Measurements from ENCODE around the gene RPL13. TPM values are rescaled to one million over a fixed set of nuclear protein-coding genes. Genes with fewer than 3 reads are reported as not detected.

The RPL13 gene
- total and polyA plus RNA-seq, 2 of the 8 experiments (the other 6 are each of a cell fraction or from before 2014, with no cell fraction given) = 2,162 to 7,384 TPM

DNA sequence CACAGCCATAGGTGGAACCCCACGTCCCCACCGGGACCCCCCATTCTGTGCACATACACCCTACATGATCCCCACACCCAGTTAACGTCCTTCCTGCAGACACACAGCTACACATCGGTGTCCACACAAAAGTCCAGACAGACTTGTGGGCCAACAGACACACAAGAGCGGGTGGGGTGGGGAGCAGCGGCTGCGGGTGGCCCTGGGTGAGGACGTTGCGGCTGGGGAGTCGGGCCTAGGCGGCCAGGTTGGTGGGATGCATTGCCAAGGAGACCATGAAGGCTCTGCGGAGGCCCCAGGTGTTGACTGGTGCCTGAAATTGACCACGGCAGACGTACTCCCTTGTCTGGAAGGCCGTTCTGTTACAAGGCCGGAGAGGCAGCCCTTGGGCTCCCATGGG is 44.3 kb downstream of the RPL13 start:
- FAIRE-seq (no peak), DNase-seq (ENCODE audit: low read depth in 1 of 2, low spot score in 2 of 2) (no peak)
- WGBS, 2 experiments (ENCODE audit: extremely low coverage in 1 of 2, insufficient coverage in 1 of 2, insufficient read length in 1 of 2, insufficient replicate concordance in 2 of 2, low coverage in 1 of 2, low lambda C conversion rate in 2 of 2, missing lambda C conversion rate in 1 of 2) = 90% methylated on average over 10 of the region's 16 CpGs; no CpG with 5 or more reads in 1 of the 2 experiments
- no peak overlapping the region for H3K4me3 ChIP-seq (ENCODE audit: extremely low read depth in 1 of 4, insufficient read depth in 2 of 4, low read depth in 3 of 4, low read length in 4 of 4)
- no peak overlapping the region for H3K56ac ChIP-seq (replicated peaks; ENCODE audit: insufficient read length, low read depth, low read length)
- no peaks in the 10 kb centered on the region; a peak in 1 of 7 replicates for H3K27me3 ChIP-seq (replicated peaks in 1 of 4; ENCODE audit: control insufficient read depth in 3 of 4, extremely low read depth in 1 of 4, insufficient read depth in 3 of 4, low read length in 3 of 4)
- peaks cover 0 to 6% of the 10 kb centered on the region in 2 experiments for H4K20me1 ChIP-seq (replicated peaks in 1 of 2; ENCODE audit: control insufficient read depth in 1 of 2, insufficient read depth in 2 of 2, low read length in 2 of 2)
- no peak overlapping the region for H3K27ac ChIP-seq (ENCODE audit: low read depth, low read length)
- CTCF ChIA-PET (ENCODE audit: partially characterized antibody) = interaction anchor here (1.3 kb wide), 1 partner anchor 37 kb away, joined by 3 read pairs; no protein-coding TSS in a partner anchor
- no peak overlapping the region for H3K14ac ChIP-seq (ENCODE audit: insufficient read length)
- H4K91ac ChIP-seq (replicated peaks; ENCODE audit: insufficient read length, low read length) = no peak overlapping the region
- H2BK5ac ChIP-seq (ENCODE audit: low read depth, low read length) = no peak overlapping the region
- no peak overlapping the region for H2BK20ac ChIP-seq (ENCODE audit: low read length)
- H2BK15ac ChIP-seq (ENCODE audit: low read length) = no peak overlapping the region
- no peak overlapping the region for H3K4me2 ChIP-seq (ENCODE audit: insufficient read depth in 1 of 2, low read depth in 2 of 2, low read length in 2 of 2)
- no peak overlapping the region for H3K23ac ChIP-seq (ENCODE audit: insufficient read length)
- H3K4me1 ChIP-seq (replicated peaks in 1 of 4; ENCODE audit: control insufficient read depth in 3 of 4, insufficient read depth in 4 of 4, low read length in 3 of 4) = peaks cover 0 to 11% (median 9%) of the 10 kb centered on the region in 4 experiments; a peak in 5 of 7 replicates
- no peak overlapping the region for H2AK5ac ChIP-seq (ENCODE audit: low read depth, low read length)
- H3K18ac ChIP-seq (ENCODE audit: extremely low read depth, low read length) = no peak overlapping the region
- no peaks in the 10 kb centered on the region for H3K36me3 ChIP-seq (ENCODE audit: control insufficient read depth in 2 of 4, insufficient read depth in 4 of 4, low read length in 3 of 4)
- POLR2A ChIA-PET (ENCODE audit: partially characterized antibody) = no interaction called here
- H2BK12ac ChIP-seq (ENCODE audit: low read depth, low read length) = no peak overlapping the region
- H3K9ac ChIP-seq (replicated peaks in 1 of 4; ENCODE audit: extremely low read depth in 1 of 4, low read depth in 3 of 4, low read length in 3 of 4) = no peak overlapping the region
- H3K23me2 ChIP-seq (ENCODE audit: low read depth, low read length) = peaks cover 2% of the 10 kb centered on the region
- no peak overlapping the region for H2AFZ ChIP-seq (ENCODE audit: low read length)
- H3K79me1 ChIP-seq (ENCODE audit: low read depth, low read length) = no peaks in the 10 kb centered on the region
- H3K9me3 ChIP-seq (ENCODE audit: insufficient read depth in 2 of 2, low read depth in 1 of 2, low read length in 1 of 2) = no peaks in the 10 kb centered on the region
- no peaks in the 10 kb centered on the region for H3K79me2 ChIP-seq (ENCODE audit: control insufficient read depth in 1 of 2, insufficient read depth in 2 of 2, low read length in 2 of 2)
- no peak overlapping the region; the same call in 1 of the 2 replicates for H4K8ac ChIP-seq (ENCODE audit: extremely low read depth, insufficient read depth, low read length)
- H2BK120ac ChIP-seq (replicated peaks; ENCODE audit: low read depth, low read length) = no peak overlapping the region
- H4K5ac ChIP-seq (ENCODE audit: insufficient read length, low read depth, low read length) = no peak overlapping the region
- H3K4ac ChIP-seq (replicated peaks; ENCODE audit: insufficient read length, low read depth, low read length) = no peak overlapping the region
- TF ChIP-seq GABPA (IDR thresholded peaks at IDR 0.05; ENCODE audit: borderline replicate concordance, insufficient read depth, low read length) = no peak
- TF ChIP-seq KDM1A (IDR thresholded peaks at IDR 0.05; ENCODE audit: borderline replicate concordance, low read length) = no peak
- TF ChIP-seq, protein P1, sequence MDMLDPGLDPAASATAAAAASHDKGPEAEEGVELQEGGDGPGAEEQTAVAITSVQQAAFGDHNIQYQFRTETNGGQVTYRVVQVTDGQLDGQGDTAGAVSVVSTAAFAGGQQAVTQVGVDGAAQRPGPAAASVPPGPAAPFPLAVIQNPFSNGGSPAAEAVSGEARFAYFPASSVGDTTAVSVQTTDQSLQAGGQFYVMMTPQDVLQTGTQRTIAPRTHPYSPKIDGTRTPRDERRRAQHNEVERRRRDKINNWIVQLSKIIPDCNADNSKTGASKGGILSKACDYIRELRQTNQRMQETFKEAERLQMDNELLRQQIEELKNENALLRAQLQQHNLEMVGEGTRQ (IDR thresholded peaks at IDR 0.05; ENCODE audit: low read length) = no peak
- no peak for TF ChIP-seq CTBP2 (IDR thresholded peaks at IDR 0.05; ENCODE audit: borderline replicate concordance, insufficient read depth, insufficient read length, low read length)
- no peak for TF ChIP-seq HDAC2 (IDR thresholded peaks at IDR 0.05; ENCODE audit: borderline replicate concordance in 1 of 2, low read depth in 2 of 2, low read length in 2 of 2)
- TF ChIP-seq EP300 (IDR thresholded peaks at IDR 0.05; ENCODE audit: borderline replicate concordance in 1 of 2, low read depth in 2 of 2, low read length in 2 of 2) = no peak
- TF ChIP-seq CBX8 (IDR thresholded peaks at IDR 0.05; ENCODE audit: borderline replicate concordance, low read depth, low read length) = no peak
- TF ChIP-seq BCL11A (IDR thresholded peaks at IDR 0.05; ENCODE audit: low read depth in 2 of 2, low read length in 2 of 2) = no peak
- no peak for TF ChIP-seq TCF12 (IDR thresholded peaks at IDR 0.05; ENCODE audit: low read depth, low read length)
- no peak for TF ChIP-seq TEAD4 (IDR thresholded peaks at IDR 0.05; ENCODE audit: low read depth, low read length)
- TF ChIP-seq, protein P2, sequence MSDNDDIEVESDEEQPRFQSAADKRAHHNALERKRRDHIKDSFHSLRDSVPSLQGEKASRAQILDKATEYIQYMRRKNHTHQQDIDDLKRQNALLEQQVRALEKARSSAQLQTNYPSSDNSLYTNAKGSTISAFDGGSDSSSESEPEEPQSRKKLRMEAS (IDR thresholded peaks at IDR 0.05) = no peak
- TF ChIP-seq YY1 (IDR thresholded peaks at IDR 0.05; ENCODE audit: low read depth, low read length) = no peak

Measured in H1 (cell line).